Stomach smooth muscle (tissue), 2 donors: ENCODE results near the gene DCDC1.

Source experiments
- H3K27ac ChIP-seq: one replicate; pipeline ENCODE4 v1.7.0; 2013; ENCODE audit warnings: mild to moderate bottlenecking, low read length, inconsistent platforms
- H3K27me3 ChIP-seq, 2 donors: one replicate each; pipeline ENCODE4 v1.7.0; 2013; ENCODE audit warnings: low read length in 2 of 2; ENCODE audit not compliant: insufficient read depth in 2 of 2, control insufficient read depth in 1 of 2
- H3K36me3 ChIP-seq, 2 donors: one replicate each; pipeline ENCODE4 v1.7.0; 2013; ENCODE audit warnings: low read length in 2 of 2; ENCODE audit not compliant: control insufficient read depth in 2 of 2, insufficient read depth in 2 of 2
- H3K4me1 ChIP-seq: one replicate; pipeline ENCODE4 v1.7.0; 2013; ENCODE audit warnings: low read length; ENCODE audit not compliant: control insufficient read depth, insufficient read depth
- H3K4me3 ChIP-seq, 2 donors: one replicate each; pipeline ENCODE4 v1.7.0; 2013; ENCODE audit warnings: low read length in 2 of 2
- H3K9ac ChIP-seq, 2 donors: one replicate each; pipeline ENCODE4 v1.7.0; 2013; ENCODE audit warnings: low read length in 2 of 2, mild to moderate bottlenecking in 1 of 2
- H3K9me3 ChIP-seq, 2 donors: one replicate each; pipeline ENCODE4 v1.7.0; 2013; ENCODE audit warnings: low read length in 2 of 2; ENCODE audit not compliant: control insufficient read depth in 2 of 2
- donor health status: healthy.
- donor health status: Pancreatic carcinoma.

DCDC1 gene

GRCh38 chr11:30914143-30914762, 455.3 kb downstream of the DCDC1 start:
- H3K4me3 ChIP-seq = no peak overlapping the region
- H3K4me1 ChIP-seq = no peaks in the 10 kb centered on the region
- no peaks in the 10 kb centered on the region for H3K9me3 ChIP-seq
- H3K9ac ChIP-seq = no peak overlapping the region
- no peak overlapping the region for H3K27ac ChIP-seq
- H3K36me3 ChIP-seq = no peaks in the 10 kb centered on the region
- H3K27me3 ChIP-seq = no peaks in the 10 kb centered on the region

GRCh38 chr11:30911247-30911646, 458.3 kb downstream of the DCDC1 start:
- Histone ChIP-seq H3K36me3 (no peaks in the 10 kb centered on the region), H3K9ac (no peak overlapping the region), H3K4me3 (no peak overlapping the region)

GRCh38 chr11:30908857-30909256, 460.7 kb downstream of the DCDC1 start:
- Histone ChIP-seq H3K27ac (no peak overlapping the region), H3K9me3 (no peaks in the 10 kb centered on the region), H3K36me3 (no peaks in the 10 kb centered on the region), H3K4me1 (no peaks in the 10 kb centered on the region), H3K27me3 (no peaks in the 10 kb centered on the region), H3K4me3 (no peak overlapping the region), H3K9ac (no peak overlapping the region)

More at GRCh38 chr11:30911247-30911646, 458.3 kb downstream of the DCDC1 start:
- no peaks in the 10 kb centered on the region for H3K27me3 ChIP-seq
- no peaks in the 10 kb centered on the region for H3K9me3 ChIP-seq
- H3K27ac ChIP-seq = no peak overlapping the region
- no peaks in the 10 kb centered on the region for H3K4me1 ChIP-seq

- no peak overlapping the region for H3K27ac ChIP-seq
- H3K36me3 ChIP-seq = no peaks in the 10 kb centered on the region
- H3K9ac ChIP-seq = no peak overlapping the region
- no peaks in the 10 kb centered on the region for H3K4me1 ChIP-seq
- H3K4me3 ChIP-seq = no peak overlapping the region
- no peaks in the 10 kb centered on the region for H3K9me3 ChIP-seq
- no peaks in the 10 kb centered on the region for H3K27me3 ChIP-seq
Measured at GRCh38 chr11:30908272-30908671, 461.3 kb downstream of the DCDC1 start.

GRCh38 chr11:30902929-30903328, 466.6 kb downstream of the DCDC1 start:
- Histone ChIP-seq H3K36me3 (no peaks in the 10 kb centered on the region), H3K27ac (no peak overlapping the region), H3K27me3 (no peaks in the 10 kb centered on the region), H3K9me3 (no peaks in the 10 kb centered on the region), H3K9ac (no peak overlapping the region), H3K4me1 (no peaks in the 10 kb centered on the region), H3K4me3 (no peak overlapping the region)

GRCh38 chr11:30895046-30895445, 474.5 kb downstream of the DCDC1 start:
- H3K27me3 ChIP-seq = no peaks in the 10 kb centered on the region
- no peaks in the 10 kb centered on the region for H3K4me1 ChIP-seq
- H3K9ac ChIP-seq = no peak overlapping the region
- H3K36me3 ChIP-seq = no peaks in the 10 kb centered on the region
- H3K9me3 ChIP-seq = no peaks in the 10 kb centered on the region
- no peak overlapping the region for H3K27ac ChIP-seq
- no peak overlapping the region for H3K4me3 ChIP-seq

GRCh38 chr11:30893318-30893717, 476.2 kb downstream of the DCDC1 start:
- H3K27me3 ChIP-seq = no peaks in the 10 kb centered on the region
- no peaks in the 10 kb centered on the region for H3K4me1 ChIP-seq
- H3K4me3 ChIP-seq = no peak overlapping the region
- no peaks in the 10 kb centered on the region for H3K36me3 ChIP-seq
- H3K9me3 ChIP-seq = no peaks in the 10 kb centered on the region
- H3K9ac ChIP-seq = no peak overlapping the region
- no peak overlapping the region for H3K27ac ChIP-seq

GRCh38 chr11:30889143-30889794, 480.3 kb downstream of the DCDC1 start:
- Histone ChIP-seq H3K4me3 (no peak overlapping the region), H3K4me1 (no peaks in the 10 kb centered on the region), H3K9me3 (no peaks in the 10 kb centered on the region), H3K27ac (no peak overlapping the region), H3K27me3 (no peaks in the 10 kb centered on the region), H3K9ac (no peak overlapping the region), H3K36me3 (no peaks in the 10 kb centered on the region)

- H3K27me3 ChIP-seq = no peaks in the 10 kb centered on the region
- no peaks in the 10 kb centered on the region for H3K36me3 ChIP-seq
- H3K9me3 ChIP-seq = no peaks in the 10 kb centered on the region
- H3K4me3 ChIP-seq = no peak overlapping the region
- no peak overlapping the region for H3K9ac ChIP-seq
- H3K27ac ChIP-seq = no peak overlapping the region
- no peaks in the 10 kb centered on the region for H3K4me1 ChIP-seq
Measured at GRCh38 chr11:30879322-30880005, 490.1 kb downstream of the DCDC1 start.

- Histone ChIP-seq H3K4me3 (no peak overlapping the region), H3K9ac (no peak overlapping the region), H3K27me3 (no peaks in the 10 kb centered on the region), H3K36me3 (no peaks in the 10 kb centered on the region), H3K27ac (no peak overlapping the region), H3K9me3 (no peaks in the 10 kb centered on the region), H3K4me1 (no peaks in the 10 kb centered on the region)
Measured at GRCh38 chr11:30878400-30878799, 491.1 kb downstream of the DCDC1 start.
